Endothelial cell of umbilical vein (primary cell): Measurements from ENCODE around the gene FIBCD1.

Experiments
- EZH2 ChIP-seq: IDR thresholded peaks from 2 replicates; pipeline ENCODE4 v1.6.1; 2012; ENCODE audit warnings: borderline replicate concordance, low read depth, mild to moderate bottlenecking, moderate library complexity, low read length, inconsistent platforms; ENCODE audit not compliant: severe bottlenecking
- FOS ChIP-seq: IDR thresholded peaks from 2 replicates; pipeline ENCODE4 v1.6.1; 2011; ENCODE audit warnings: mild to moderate bottlenecking, low read length, moderate library complexity, borderline replicate concordance; ENCODE audit not compliant: insufficient read depth
- GATA2 ChIP-seq: IDR thresholded peaks from 2 replicates; pipeline ENCODE4 v1.7.0; 2011; ENCODE audit warnings: low read depth, mild to moderate bottlenecking, moderate library complexity, mixed read lengths, low read length; ENCODE audit not compliant: insufficient read length, insufficient read depth
- JUN ChIP-seq: IDR thresholded peaks from 2 replicates; pipeline ENCODE4 v1.6.1; 2011; ENCODE audit warnings: borderline replicate concordance, low read depth; ENCODE audit not compliant: insufficient read length, insufficient read depth
- MYC ChIP-seq: IDR thresholded peaks from one replicate; pipeline ENCODE4 v1.6.1; 2011; ENCODE audit warnings: mild to moderate bottlenecking, low read depth, low read length
- POLR2A ChIP-seq: IDR thresholded peaks from 2 replicates; pipeline ENCODE4 v1.6.1; 2012; ENCODE audit warnings: low read depth, mild to moderate bottlenecking, control low read depth, low read length
- POLR2AphosphoS5 ChIP-seq: IDR thresholded peaks from 2 replicates; pipeline ENCODE4 v1.6.1; 2012; ENCODE audit warnings: low read depth, mild to moderate bottlenecking, control low read depth, low read length, moderate library complexity; ENCODE audit not compliant: insufficient read depth
- TF ChIP-seq, protein P1 (sequence below), 2 donors: IDR thresholded peaks; 1 replicate in 1 of 2; 2 replicates in 1 of 2; pipeline ENCODE4 v1.5.1; 2011; ENCODE audit warnings: low read length in 2 of 2, mild to moderate bottlenecking in 2 of 2, moderate library complexity in 2 of 2, control low read depth in 1 of 2, inconsistent platforms in 1 of 2, low read depth in 1 of 2; ENCODE audit not compliant: insufficient read depth in 1 of 2; ENCODE audit errors: extremely low read depth in 1 of 2
- TF ChIP-seq, protein P2 (sequence below): IDR thresholded peaks from 2 replicates; pipeline ENCODE4 v1.6.1; 2011; ENCODE audit not compliant: insufficient read depth, insufficient read length

DNA sequence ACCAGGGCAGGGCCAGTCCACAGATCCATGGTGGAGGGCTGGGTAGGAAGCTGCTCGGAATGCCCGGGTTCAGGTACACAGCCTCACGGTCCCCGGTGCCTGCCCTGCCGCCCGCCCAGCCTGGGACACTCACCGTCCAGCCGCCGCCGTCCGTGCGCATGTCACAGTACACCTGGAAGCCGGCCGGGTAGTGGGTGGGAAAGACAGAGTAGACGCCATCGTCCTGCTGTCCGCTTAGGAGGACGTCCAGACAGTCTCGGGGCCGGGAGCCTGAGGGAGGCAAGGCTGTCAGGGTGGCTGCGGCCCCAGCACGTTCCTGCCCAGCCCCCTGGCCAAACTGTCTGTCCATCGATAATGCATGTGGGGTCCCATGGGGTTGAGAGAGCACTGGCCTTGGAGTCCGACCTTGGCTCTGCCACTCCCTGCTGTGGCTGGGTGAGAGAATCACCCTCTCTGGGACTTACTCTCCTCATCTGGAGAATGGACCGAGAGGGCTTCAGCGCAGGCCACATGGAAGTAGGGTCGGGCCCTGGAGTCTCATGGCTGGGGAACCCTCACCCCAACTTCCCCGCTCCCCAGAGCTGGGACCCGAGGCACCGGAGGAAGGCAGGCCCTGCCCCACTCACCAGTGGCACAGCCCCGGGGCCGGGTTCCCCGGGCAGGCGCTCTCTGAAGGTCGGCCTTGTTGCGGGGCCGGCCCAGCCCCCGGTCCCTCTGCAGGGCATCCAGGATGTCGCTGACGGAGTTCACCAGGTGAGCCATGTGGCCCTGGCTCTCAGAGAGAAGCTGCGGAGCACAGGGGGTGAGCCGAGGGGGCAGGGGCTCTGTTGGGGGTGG is 15.2 kb downstream of the FIBCD1 start:
- TF ChIP-seq POLR2AphosphoS5 (no peak), JUN (no peak), POLR2A (no peak), GATA2 (no peak), EZH2 (no peak), MYC (no peak), FOS (no peak)
- TF ChIP-seq, protein P1, sequence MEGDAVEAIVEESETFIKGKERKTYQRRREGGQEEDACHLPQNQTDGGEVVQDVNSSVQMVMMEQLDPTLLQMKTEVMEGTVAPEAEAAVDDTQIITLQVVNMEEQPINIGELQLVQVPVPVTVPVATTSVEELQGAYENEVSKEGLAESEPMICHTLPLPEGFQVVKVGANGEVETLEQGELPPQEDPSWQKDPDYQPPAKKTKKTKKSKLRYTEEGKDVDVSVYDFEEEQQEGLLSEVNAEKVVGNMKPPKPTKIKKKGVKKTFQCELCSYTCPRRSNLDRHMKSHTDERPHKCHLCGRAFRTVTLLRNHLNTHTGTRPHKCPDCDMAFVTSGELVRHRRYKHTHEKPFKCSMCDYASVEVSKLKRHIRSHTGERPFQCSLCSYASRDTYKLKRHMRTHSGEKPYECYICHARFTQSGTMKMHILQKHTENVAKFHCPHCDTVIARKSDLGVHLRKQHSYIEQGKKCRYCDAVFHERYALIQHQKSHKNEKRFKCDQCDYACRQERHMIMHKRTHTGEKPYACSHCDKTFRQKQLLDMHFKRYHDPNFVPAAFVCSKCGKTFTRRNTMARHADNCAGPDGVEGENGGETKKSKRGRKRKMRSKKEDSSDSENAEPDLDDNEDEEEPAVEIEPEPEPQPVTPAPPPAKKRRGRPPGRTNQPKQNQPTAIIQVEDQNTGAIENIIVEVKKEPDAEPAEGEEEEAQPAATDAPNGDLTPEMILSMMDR (IDR thresholded peaks at IDR 0.05; ENCODE audit: extremely low read depth in 1 of 2, insufficient read depth in 1 of 2, low read depth in 1 of 2, low read length in 2 of 2): no peak
- TF ChIP-seq, protein P2, sequence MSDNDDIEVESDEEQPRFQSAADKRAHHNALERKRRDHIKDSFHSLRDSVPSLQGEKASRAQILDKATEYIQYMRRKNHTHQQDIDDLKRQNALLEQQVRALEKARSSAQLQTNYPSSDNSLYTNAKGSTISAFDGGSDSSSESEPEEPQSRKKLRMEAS: no peak
